Lung (tissue), 12 donors: ENCODE results near the gene CBARP. TPM values are rescaled to one million over a fixed set of nuclear protein-coding genes. Genes with fewer than 3 reads are reported as not detected.
"Not testable (repeated sequence)": the region's sequence is repeated elsewhere in the genome, so short reads cannot be mapped to it uniquely, and the experiment has no call there.

Experiments
- ATAC-seq: fragments of 200-7000 bp; cut with Tn5 transposase; one replicate; pipeline ENCODE4 v1.9.1; 2020; ENCODE audit warnings: moderate number of reproducible peaks; ENCODE audit not compliant: insufficient read depth, low FRiP score
- DNase-seq, 3 donors: peaks; one replicate each; pipeline ENCODE4 v3.0.0-alpha.2; 2013 to 2017
- H3K27ac ChIP-seq, 2 donors: one replicate each; pipeline ENCODE4 v1.5.1; 2013; ENCODE audit warnings: mild to moderate bottlenecking in 2 of 2, moderate library complexity in 2 of 2, control low read depth in 1 of 2, inconsistent platforms in 1 of 2, low read depth in 1 of 2, low read length in 1 of 2
- H3K27me3 ChIP-seq, 3 donors: one replicate each; pipeline ENCODE4 v1.5.1; 2013; ENCODE audit warnings: low read length in 2 of 3; ENCODE audit not compliant: control insufficient read depth in 3 of 3, insufficient read depth in 3 of 3
- H3K36me3 ChIP-seq, 4 donors: one replicate each; pipeline ENCODE4 v1.5.1; 2013; ENCODE audit warnings: low read length in 4 of 4, mild to moderate bottlenecking in 1 of 4, moderate library complexity in 1 of 4; ENCODE audit not compliant: control insufficient read depth in 4 of 4, insufficient read depth in 4 of 4
- H3K4me1 ChIP-seq, 5 donors: one replicate each; pipeline ENCODE4 v1.5.1; 2013; ENCODE audit warnings: low read length in 5 of 5, mild to moderate bottlenecking in 2 of 5, moderate library complexity in 1 of 5; ENCODE audit not compliant: control insufficient read depth in 5 of 5, insufficient read depth in 5 of 5
- H3K4me3 ChIP-seq: one replicate; pipeline ENCODE4 v1.5.1; 2013; ENCODE audit warnings: mild to moderate bottlenecking, control low read depth, moderate library complexity
- H3K9ac ChIP-seq, 2 donors: one replicate each; pipeline ENCODE4 v1.5.1; 2013; ENCODE audit warnings: low read length in 2 of 2, control low read depth in 1 of 2; ENCODE audit not compliant: insufficient read depth in 1 of 2
- H3K9me3 ChIP-seq, 4 donors: one replicate each; pipeline ENCODE4 v1.5.1; 2013; ENCODE audit warnings: low read length in 3 of 4, mild to moderate bottlenecking in 1 of 4, moderate library complexity in 1 of 4; ENCODE audit not compliant: control insufficient read depth in 4 of 4, insufficient read depth in 3 of 4
- WGBS, 2 donors: extraction: QIAGEN DNeasy Blood & Tissue Kit; methylation state at CpG; one replicate each; pipeline ENCODE4 v1.1.7; 2013; 5-methylcytosine and 5-hydroxymethylcytosine counted together
- polyA plus RNA-seq, 2 donors: library from polyadenylated mRNA; stranded (reverse); fragments of 200-250 nt; gene quantifications; one replicate each; pipeline ENCODE4 v1.2.1, GENCODE V29; 2013
- total RNA-seq, 2 donors: library from RNA; depleted of rRNA in 1 of 2; stranded (reverse); fragments of >200 nt in 1 of 2; gene quantifications; one replicate each; pipeline ENCODE4 v1.2.1, GENCODE V29; 2014 to 2021
- TF ChIP-seq, protein P1 (sequence below): IDR thresholded peaks from 2 replicates; pipeline ENCODE4 v1.5.1; 2012; ENCODE audit warnings: mild to moderate bottlenecking; ENCODE audit errors: control extremely low read depth, extremely low read depth
- donor health status: control.
- donor health status: control.
- donor health status: Bipolar disorder and iron deficiency.
- donor health status: healthy.
- donor health status: DM: yes; HTN: yes; CAD: no.

The CBARP gene
- total and polyA plus RNA-seq, 4 donors, result 0.23 to 0.83 (median 0.59) TPM

DNA sequence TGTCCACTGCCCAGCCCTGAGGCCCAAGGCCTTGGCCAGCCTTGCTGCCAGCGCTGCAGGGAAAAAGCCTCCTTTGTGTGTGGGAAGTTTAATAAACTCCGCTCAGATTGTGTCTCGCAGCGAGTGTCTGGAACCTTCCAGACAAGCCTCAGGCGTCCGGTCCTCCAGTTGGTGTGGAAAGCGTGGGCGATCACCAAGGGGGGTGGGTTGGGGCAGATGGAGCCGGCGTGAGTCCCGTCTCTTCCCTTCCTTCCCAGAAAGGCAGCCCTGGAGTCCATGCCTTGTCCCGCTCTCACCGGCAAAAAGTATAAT lies 27.6 kb downstream of the CBARP start:
- Histone ChIP-seq H3K27me3 (no peaks in the 10 kb centered on the region), H3K4me3 (no peak overlapping the region), H3K9ac (no peak overlapping the region), H3K27ac (no peak overlapping the region), H3K36me3 (peaks cover 0 to 14% (median 5%) of the 10 kb centered on the region in 4 donors), H3K4me1 (peaks cover 0 to 36% (median 11%) of the 10 kb centered on the region in 5 donors), H3K9me3 (no peaks in the 10 kb centered on the region)
- TF ChIP-seq, protein P1, sequence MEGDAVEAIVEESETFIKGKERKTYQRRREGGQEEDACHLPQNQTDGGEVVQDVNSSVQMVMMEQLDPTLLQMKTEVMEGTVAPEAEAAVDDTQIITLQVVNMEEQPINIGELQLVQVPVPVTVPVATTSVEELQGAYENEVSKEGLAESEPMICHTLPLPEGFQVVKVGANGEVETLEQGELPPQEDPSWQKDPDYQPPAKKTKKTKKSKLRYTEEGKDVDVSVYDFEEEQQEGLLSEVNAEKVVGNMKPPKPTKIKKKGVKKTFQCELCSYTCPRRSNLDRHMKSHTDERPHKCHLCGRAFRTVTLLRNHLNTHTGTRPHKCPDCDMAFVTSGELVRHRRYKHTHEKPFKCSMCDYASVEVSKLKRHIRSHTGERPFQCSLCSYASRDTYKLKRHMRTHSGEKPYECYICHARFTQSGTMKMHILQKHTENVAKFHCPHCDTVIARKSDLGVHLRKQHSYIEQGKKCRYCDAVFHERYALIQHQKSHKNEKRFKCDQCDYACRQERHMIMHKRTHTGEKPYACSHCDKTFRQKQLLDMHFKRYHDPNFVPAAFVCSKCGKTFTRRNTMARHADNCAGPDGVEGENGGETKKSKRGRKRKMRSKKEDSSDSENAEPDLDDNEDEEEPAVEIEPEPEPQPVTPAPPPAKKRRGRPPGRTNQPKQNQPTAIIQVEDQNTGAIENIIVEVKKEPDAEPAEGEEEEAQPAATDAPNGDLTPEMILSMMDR, result no peak
- 97 to 98% methylated on average over 13 of the region's 13 CpGs for WGBS, 2 donors
- ATAC-seq (no peak), DNase-seq (no peak)

DNA sequence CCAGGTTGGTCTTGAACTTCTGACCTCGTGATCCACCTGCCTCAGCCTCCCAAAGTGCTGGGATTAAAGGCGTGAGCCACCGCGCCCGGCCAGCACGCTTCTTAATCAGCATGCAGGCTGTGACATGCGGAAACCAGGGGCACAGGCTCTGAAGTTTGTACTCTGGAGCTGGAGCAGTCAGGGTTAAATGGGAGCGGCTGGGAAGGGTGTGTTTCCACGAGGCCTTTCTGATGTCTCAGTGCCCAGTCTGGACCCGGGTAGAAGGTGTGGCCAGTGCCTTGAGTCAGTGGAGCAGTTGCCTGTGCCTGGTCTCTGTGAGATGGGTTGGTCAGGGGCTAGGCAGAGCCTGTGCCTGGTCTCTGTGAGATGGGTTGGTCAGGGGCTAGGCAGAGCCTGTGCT lies 29.0 kb downstream of the CBARP start:
- Histone ChIP-seq H3K36me3 (peaks cover 0 to 14% (median 5%) of the 10 kb centered on the region in 4 donors), H3K4me1 (peaks cover 0 to 40% (median 12%) of the 10 kb centered on the region in 5 donors)
- not testable (repeated sequence) for H3K9ac ChIP-seq, ATAC-seq, H3K4me3 ChIP-seq, H3K27ac ChIP-seq, H3K9me3 ChIP-seq, H3K27me3 ChIP-seq, DNase-seq
- WGBS, 2 donors, result 77 to 82% methylated on average over 10 of the region's 10 CpGs

- Histone ChIP-seq H3K4me1 (peaks cover 0 to 45% (median 20%) of the 10 kb centered on the region in 5 donors), H3K27ac (peak overlapping the region; percentile 59 to 81)
- WGBS, 2 donors, result 0 to 1% methylated on average over 37 to 38 of the region's 38 CpGs
Observed at GRCh38 chr19:1206864-1207450, 30.8 kb downstream of the CBARP start.

DNA sequence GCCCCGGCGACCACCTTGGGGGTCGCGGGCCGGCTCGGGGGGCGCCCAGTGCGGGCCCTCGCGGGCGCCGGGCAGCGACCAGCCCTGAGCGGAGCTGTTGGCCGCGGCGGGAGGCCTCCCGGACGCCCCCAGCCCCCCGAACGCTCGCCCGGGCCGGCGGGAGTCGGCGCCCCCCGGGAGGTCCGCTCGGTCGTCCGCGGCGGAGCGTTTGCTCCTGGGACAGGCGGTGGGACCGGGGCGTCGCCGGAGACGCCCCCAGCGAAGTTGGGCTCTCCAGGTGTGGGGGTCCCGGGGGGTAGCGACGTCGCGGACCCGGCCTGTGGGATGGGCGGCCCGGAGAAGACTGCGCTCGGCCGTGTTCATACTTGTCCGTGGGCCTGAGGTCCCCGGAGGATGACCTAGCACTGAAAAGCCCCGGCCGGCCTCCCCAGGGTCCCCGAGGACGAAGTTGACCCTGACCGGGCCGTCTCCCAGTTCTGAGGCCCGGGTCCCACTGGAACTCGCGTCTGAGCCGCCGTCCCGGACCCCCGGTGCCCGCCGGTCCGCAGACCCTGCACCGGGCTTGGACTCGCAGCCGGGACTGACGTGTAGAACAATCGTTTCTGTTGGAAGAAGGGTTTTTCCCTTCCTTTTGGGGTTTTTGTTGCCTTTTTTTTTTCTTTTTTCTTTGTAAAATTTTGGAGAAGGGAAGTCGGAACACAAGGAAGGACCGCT lies 31.5 kb downstream of the CBARP start:
- Histone ChIP-seq H3K4me1 (peaks cover 0 to 45% (median 20%) of the 10 kb centered on the region in 5 donors), H3K27ac (peak overlapping the region; percentile 59 to 81), H3K9ac (peak overlapping the region in 1 of 2 donors; percentile 55), H3K9me3 (no peaks in the 10 kb centered on the region), H3K4me3 (peak overlapping the region; percentile 75), H3K36me3 (peaks cover 0 to 7% (median 4%) of the 10 kb centered on the region in 4 donors), H3K27me3 (no peaks in the 10 kb centered on the region)
- WGBS, 2 donors, result 0 to 1% methylated on average over 50 to 78 of the region's 78 CpGs
- ATAC-seq, result no peak
- DNase-seq, result peak in 1 of 3 donors; percentile 39
- TF ChIP-seq, protein P1, result no peak

More at GRCh38 chr19:1206864-1207450, 30.8 kb downstream of the CBARP start:
- H3K27me3 ChIP-seq, result no peaks in the 10 kb centered on the region
- DNase-seq (no peak), ATAC-seq (no peak)
- TF ChIP-seq, protein P1, result no peak
- peak overlapping the region; percentile 75 for H3K4me3 ChIP-seq
- peak overlapping the region in 1 of 2 donors; percentile 55 for H3K9ac ChIP-seq
- peaks cover 0 to 11% (median 5%) of the 10 kb centered on the region in 4 donors for H3K36me3 ChIP-seq
- H3K9me3 ChIP-seq, result no peaks in the 10 kb centered on the region
